Measurements from ENCODE around the gene CPD. TPM values are rescaled to one million over a fixed set of nuclear protein-coding genes. Genes with fewer than 3 reads are reported as not detected.

CPD gene
- polyA plus RNA-seq, 1 of the 3 experiments (the other 2 are of a cell fraction): 12.5 TPM

- TF ChIP-seq EZH2phosphoT487 (IDR thresholded peaks at IDR 0.05; ENCODE audit: borderline replicate concordance, low read depth) (no peak), CTCF (IDR thresholded peaks at IDR 0.05) (peak; percentile 75), RXRA (IDR thresholded peaks at IDR 0.05; ENCODE audit: borderline replicate concordance, low read depth) (no peak), CHD2 (IDR thresholded peaks at IDR 0.05; ENCODE audit: low read length, partially characterized antibody) (peak; percentile 80), GATA2 (CRISPR knock-in tag; IDR thresholded peaks at IDR 0.05) (no peak), GABPA (IDR thresholded peaks at IDR 0.05; ENCODE audit: low read depth) (peak; percentile 93), RAD21 (IDR thresholded peaks at IDR 0.05; ENCODE audit: low read length) (peak; percentile 59), POLR2AphosphoS5 (IDR thresholded peaks at IDR 0.05; ENCODE audit: low read depth, low read length) (peak; percentile 95), YY1 (IDR thresholded peaks at IDR 0.05; ENCODE audit: low read depth) (peak; percentile 97), TEAD4 (IDR thresholded peaks at IDR 0.05; ENCODE audit: borderline replicate concordance, insufficient read depth) (no peak)
These were observed 98.5 kb downstream of the CPD start, which contains the start of gene GOSR1 (continued) for GRCh38 chr17:30477083-30477773.

- Histone ChIP-seq H3K4me1 (ENCODE audit: control insufficient read depth in 1 of 2, insufficient read depth in 2 of 2, low read depth in 1 of 2, low read length in 1 of 2) (peaks cover 5 to 9% of the 10 kb centered on the region in 2 experiments; a peak in 3 of 4 replicates), H3K4me3 (ENCODE audit: low read depth in 2 of 2, low read length in 1 of 2) (peak overlapping the region; percentile 58 to 99), H3K36me3 (replicated peaks in 1 of 2; ENCODE audit: control insufficient read depth in 1 of 2, insufficient read depth in 2 of 2, low read length in 1 of 2) (peaks cover 21 to 33% of the 10 kb centered on the region in 2 experiments), H3K9ac (peak overlapping the region; percentile 99), H3K9me3 (no peaks in the 10 kb centered on the region), H4K20me1 (ENCODE audit: insufficient read depth) (no peaks in the 10 kb centered on the region), H3K9me2 (no peaks in the 10 kb centered on the region), H3F3A (replicated peaks; ENCODE audit: insufficient read depth) (no peaks in the 10 kb centered on the region), H2AFZ (ENCODE audit: low read depth) (peak overlapping the region; percentile 82), H3K27ac (ENCODE audit: low read depth in 2 of 2, low read length in 1 of 2) (peak overlapping the region; percentile 78 to 86; a peak in 3 of 4 replicates), H3K27me3 (ENCODE audit: insufficient read depth) (no peaks in the 10 kb centered on the region), H3K79me2 (ENCODE audit: insufficient read depth) (peaks cover 50% of the 10 kb centered on the region), H3K4me2 (peak overlapping the region; percentile 91)
- TF ChIP-seq CHD2 (IDR thresholded peaks at IDR 0.05; ENCODE audit: low read length, partially characterized antibody): no peak
- TF ChIP-seq TAF1 (IDR thresholded peaks at IDR 0.05; ENCODE audit: borderline replicate concordance, low read depth, low read length): no peak
- TF ChIP-seq JUND (IDR thresholded peaks at IDR 0.05): no peak
- no peak for TF ChIP-seq POLR2AphosphoS5 (IDR thresholded peaks at IDR 0.05; ENCODE audit: low read depth, low read length)
- TF ChIP-seq MAX (IDR thresholded peaks at IDR 0.05; ENCODE audit: low read depth): no peak
- TF ChIP-seq FOXJ3 (CRISPR knock-in tag; IDR thresholded peaks at IDR 0.05): no peak
- no peak for TF ChIP-seq NRF1 (IDR thresholded peaks at IDR 0.05; ENCODE audit: low read depth, low read length)
- ChIA-PET POLR2A (interaction anchor here (1.1 kb wide), 1 partner anchor 25 kb away, joined by 3 read pairs; no protein-coding TSS in a partner anchor), CTCF (interaction anchor here (0.8 to 5.1 kb wide), 15 partner anchors 12 to 351 kb away, joined by 3 to 45 read pairs (median 4); no protein-coding TSS in a partner anchor)
- no peak for DNase-seq
- 0% methylated on average over 9 of the region's 9 CpGs for WGBS (ENCODE audit: low lambda C conversion rate)
These were observed 99.0 kb downstream of the CPD start for GRCh38 chr17:30477774-30478115.
